Activated naive CD4-positive, alpha-beta T cell treated with anti-CD3 and anti-CD28 coated beads for 36 hours (primary cell): ENCODE data around the gene BIK. TPM values are rescaled to one million over a fixed set of nuclear protein-coding genes. Genes with fewer than 3 reads are reported as not detected.

Source experiments
- total RNA-seq, 2 experiments: library from RNA; stranded (reverse); gene quantifications; one replicate each; pipeline ENCODE4 v1.2.3, GENCODE V29; 2021

The BIK gene
- total RNA-seq, 2 experiments from 2014 or later, result 2.0 to 2.5 TPM

Other genes with a start within 250 kb of the BIK start
- gene PACSIN2, start 95.6 kb upstream of the BIK start, total RNA-seq, result 10 to 100 TPM; 31.2 to 32.9 TPM
- gene TTLL1, start 21.4 kb upstream of the BIK start, total RNA-seq, result 1 to 10 TPM; 7.4 TPM
- 10 to 100 TPM in 1 of 2 experiments, 1 to 10 TPM in 1; 10.0 to 10.5 TPM for gene MCAT, start 32.6 kb downstream of the BIK start, total RNA-seq
- gene TSPO, start 40.8 kb downstream of the BIK start, total RNA-seq, result 100 to 1,000 TPM; 112 to 121 TPM
- gene TTLL12, start 76.4 kb downstream of the BIK start, total RNA-seq, result 10 to 100 TPM; 63.1 to 64.6 TPM
- gene SCUBE1, start 232.6 kb downstream of the BIK start, total RNA-seq, result not detected